Loucy (cell line): ENCODE data around the gene TBX18.
A peak's percentile ranks its signal among the peaks of the same experiment; 100 is the strongest.

Experiments used
- EZH2phosphoT487 ChIP-seq: fragments of 200-600 bp; IDR thresholded peaks from 2 replicates; pipeline ENCODE4 v1.6.1; 2018; ENCODE audit warnings: antibody characterized with exemption, mild to moderate bottlenecking, moderate library complexity, borderline replicate concordance
- TF ChIP-seq, protein P1 (sequence below): fragments of 200-600 bp; sonication (generic); conservative IDR thresholded peaks from 2 replicates; pipeline ENCODE4 v1.5.1; 2014; ENCODE audit warnings: mild to moderate bottlenecking, antibody characterized with exemption, low read length

DNA sequence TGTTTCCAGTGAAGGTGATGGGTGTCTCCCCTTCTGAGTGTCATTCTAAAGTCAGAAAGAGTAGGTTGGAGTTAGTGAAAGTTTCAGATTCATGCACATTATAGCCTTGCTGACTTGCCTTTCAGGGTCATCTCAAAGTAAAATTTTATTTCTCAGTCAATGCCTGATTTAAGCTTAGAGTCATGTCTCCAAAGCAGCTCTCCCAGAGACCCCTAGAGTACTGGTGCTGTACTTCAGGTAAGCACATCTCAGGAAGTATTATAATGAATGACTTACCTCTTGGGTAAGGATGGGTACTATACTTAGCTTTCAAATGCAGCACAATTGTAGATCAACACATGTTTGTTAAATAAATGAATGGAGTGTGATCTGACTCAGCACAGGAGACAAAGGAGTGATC lies 116.0 kb downstream of the TBX18 start:
- TF ChIP-seq, protein P1, sequence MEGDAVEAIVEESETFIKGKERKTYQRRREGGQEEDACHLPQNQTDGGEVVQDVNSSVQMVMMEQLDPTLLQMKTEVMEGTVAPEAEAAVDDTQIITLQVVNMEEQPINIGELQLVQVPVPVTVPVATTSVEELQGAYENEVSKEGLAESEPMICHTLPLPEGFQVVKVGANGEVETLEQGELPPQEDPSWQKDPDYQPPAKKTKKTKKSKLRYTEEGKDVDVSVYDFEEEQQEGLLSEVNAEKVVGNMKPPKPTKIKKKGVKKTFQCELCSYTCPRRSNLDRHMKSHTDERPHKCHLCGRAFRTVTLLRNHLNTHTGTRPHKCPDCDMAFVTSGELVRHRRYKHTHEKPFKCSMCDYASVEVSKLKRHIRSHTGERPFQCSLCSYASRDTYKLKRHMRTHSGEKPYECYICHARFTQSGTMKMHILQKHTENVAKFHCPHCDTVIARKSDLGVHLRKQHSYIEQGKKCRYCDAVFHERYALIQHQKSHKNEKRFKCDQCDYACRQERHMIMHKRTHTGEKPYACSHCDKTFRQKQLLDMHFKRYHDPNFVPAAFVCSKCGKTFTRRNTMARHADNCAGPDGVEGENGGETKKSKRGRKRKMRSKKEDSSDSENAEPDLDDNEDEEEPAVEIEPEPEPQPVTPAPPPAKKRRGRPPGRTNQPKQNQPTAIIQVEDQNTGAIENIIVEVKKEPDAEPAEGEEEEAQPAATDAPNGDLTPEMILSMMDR: 0 out of 2 replicates have a peak, but pooled peaks have one; percentile 7
- TF ChIP-seq EZH2phosphoT487: no peak
